GM12878 (cell line): ENCODE data around the gene C5. TPM values are rescaled to one million over a fixed set of nuclear protein-coding genes. Genes with fewer than 3 reads are reported as not detected.

Experiments used
- ATF7 ChIP-seq: fragments of 450-650 bp; IDR thresholded peaks from 2 replicates; pipeline ENCODE4 v1.6.1; 2016; ENCODE audit warnings: low read depth, mild to moderate bottlenecking
- BCLAF1 ChIP-seq: fragments of 450-650 bp; IDR thresholded peaks from 2 replicates; pipeline ENCODE4 v1.6.1; 2017; ENCODE audit warnings: antibody characterized with exemption, mild to moderate bottlenecking, moderate library complexity
- CTCF ChIP-seq, 3 experiments: IDR thresholded peaks in 2 of 3; conservative IDR thresholded peaks in 1 of 3; 2 replicates each; pipeline ENCODE4 v1.5.1; 2011; ENCODE audit warnings: low read depth in 3 of 3, low read length in 3 of 3, mild to moderate bottlenecking in 3 of 3, control low read depth in 2 of 3, moderate library complexity in 2 of 3, inconsistent platforms in 1 of 3, mixed read lengths in 1 of 3; ENCODE audit not compliant: control insufficient read depth in 2 of 3, insufficient read depth in 1 of 3; ENCODE audit errors: extremely low read depth in 1 of 3
- CUX1 ChIP-seq: IDR thresholded peaks from 2 replicates; pipeline ENCODE4 v1.6.1; 2012; ENCODE audit warnings: improper control_type of control experiment, low read depth, low read length; ENCODE audit not compliant: insufficient replicate concordance
- EED ChIP-seq: sonication (generic); IDR thresholded peaks from 2 replicates; pipeline ENCODE4 v1.6.1; 2016; ENCODE audit warnings: antibody characterized with exemption, low read depth
- HDAC2 ChIP-seq: fragments of 200-600 bp; sonication (generic); IDR thresholded peaks from 2 replicates; pipeline ENCODE4 v1.6.1; 2017
- NFYA ChIP-seq: IDR thresholded peaks from 2 replicates; pipeline ENCODE4 v1.6.1; 2011; ENCODE audit warnings: low read depth, mild to moderate bottlenecking, low read length, improper control_type of control experiment, borderline replicate concordance
- POLR2AphosphoS2 ChIP-seq: IDR thresholded peaks from 2 replicates; pipeline ENCODE4 v1.6.1; 2011; ENCODE audit warnings: low read depth, mild to moderate bottlenecking, low read length, improper control_type of control experiment, moderate library complexity
- RB1 ChIP-seq: fragments of 450-650 bp; formaldehyde crosslinking; IDR thresholded peaks from 2 replicates; pipeline ENCODE4 v1.6.1; 2017; ENCODE audit warnings: mild to moderate bottlenecking, borderline replicate concordance
- RBBP5 ChIP-seq: fragments of 200-600 bp; sonication (generic); conservative IDR thresholded peaks from 2 replicates; pipeline ENCODE4 v1.6.1; 2016
- RUNX3 ChIP-seq: IDR thresholded peaks from 2 replicates; pipeline ENCODE4 v1.6.1; 2012; ENCODE audit warnings: low read length, inconsistent platforms
- SKIL ChIP-seq: fragments of 450-650 bp; IDR thresholded peaks from 2 replicates; pipeline ENCODE4 v1.6.1; 2017; ENCODE audit warnings: mild to moderate bottlenecking, low read depth, inconsistent platforms; ENCODE audit not compliant: poor library complexity, severe bottlenecking
- TCF12 ChIP-seq: IDR thresholded peaks from 2 replicates; pipeline ENCODE4 v1.6.1; 2011; ENCODE audit warnings: low read depth, mild to moderate bottlenecking, low read length
- USF1 ChIP-seq: IDR thresholded peaks from 2 replicates; pipeline ENCODE4 v1.6.1; 2011; ENCODE audit warnings: borderline replicate concordance, low read depth, mild to moderate bottlenecking, moderate library complexity, mixed read lengths, low read length; ENCODE audit not compliant: insufficient read depth; ENCODE audit errors: extremely low read length
- ZBED1 ChIP-seq: IDR thresholded peaks from 2 replicates; pipeline ENCODE4 v1.6.1; 2016; ENCODE audit warnings: borderline replicate concordance
- ZNF274 ChIP-seq: IDR thresholded peaks from one replicate; pipeline ENCODE4 v1.8.0; 2011; ENCODE audit not compliant: insufficient read length, insufficient read depth
- polyA plus RNA-seq, 11 experiments: library from polyadenylated mRNA; depleted of rRNA in 4 of 11; unstranded in 6 of 11; stranded (reverse) in 5 of 11; fragments of >200 nt; fragmentation: Nextera tagmentation in 4 of 11; fragmentation: Illumina TruSeq in 1 of 11; extraction: Ambion mirVana in 4 of 11; extraction: Trizol in 1 of 11; gene quantifications; 1 replicate in 1 of 11; 2 replicates in 10 of 11; pipeline versions ENCODE4 v1.2.1 to v1.2.3, GENCODE V29; 2011 to 2016; ENCODE audit warnings: inconsistent platforms in 2 of 11, missing spikeins in 2 of 11, low read depth in 1 of 11
- total RNA-seq, 4 experiments: library from RNA; depleted of rRNA in 3 of 4; stranded (reverse); fragments of >200 nt in 3 of 4; fragmentation: Illumina TruSeq in 1 of 4; extraction: Trizol in 1 of 4; gene quantifications; 2 replicates each; pipeline versions ENCODE4 v1.2.1 to v1.2.3, GENCODE V29; 2013 to 2021

The C5 gene
- total and polyA plus RNA-seq, 10 of the 15 experiments (the other 5 are each of a cell fraction or from before 2014, with no cell fraction given): 0.39 to 2.2 (median 1.2) TPM

GRCh38 chr9:120944434-120944843 lies 105.6 kb downstream of the C5 start (continued):
- no peak for TF ChIP-seq CTCF (IDR thresholded peaks at IDR 0.05 in 2 of 3, conservative IDR thresholded peaks at IDR 0.05 in 1 of 3; ENCODE audit: control insufficient read depth in 2 of 3, extremely low read depth in 1 of 3, insufficient read depth in 1 of 3, low read depth in 3 of 3, low read length in 3 of 3)
- no peak for TF ChIP-seq ZNF274
- TF ChIP-seq ATF7: peak; percentile 76
- no peak for TF ChIP-seq CUX1
- no peak for TF ChIP-seq BCLAF1
- no peak for TF ChIP-seq ZBED1
- TF ChIP-seq RB1: no peak
- TF ChIP-seq SKIL: peak; percentile 75
- no peak for TF ChIP-seq NFYA
- no peak for TF ChIP-seq RBBP5
- no peak for TF ChIP-seq HDAC2
- peak; percentile 71 for TF ChIP-seq RUNX3
- TF ChIP-seq TCF12: 0 out of 2 replicates have a peak, but pooled peaks have one; percentile 11
- TF ChIP-seq USF1: no peak
- peak; percentile 88 for TF ChIP-seq EED
- no peak for TF ChIP-seq POLR2AphosphoS2
